ENCODE measurements around the gene PLIN3. TPM values are rescaled to one million over a fixed set of nuclear protein-coding genes. Genes with fewer than 3 reads are reported as not detected.

The PLIN3 gene
- total and polyA plus RNA-seq, 2 of the 4 experiments (the other 2 are of a cell fraction): 147 to 246 TPM

DNA sequence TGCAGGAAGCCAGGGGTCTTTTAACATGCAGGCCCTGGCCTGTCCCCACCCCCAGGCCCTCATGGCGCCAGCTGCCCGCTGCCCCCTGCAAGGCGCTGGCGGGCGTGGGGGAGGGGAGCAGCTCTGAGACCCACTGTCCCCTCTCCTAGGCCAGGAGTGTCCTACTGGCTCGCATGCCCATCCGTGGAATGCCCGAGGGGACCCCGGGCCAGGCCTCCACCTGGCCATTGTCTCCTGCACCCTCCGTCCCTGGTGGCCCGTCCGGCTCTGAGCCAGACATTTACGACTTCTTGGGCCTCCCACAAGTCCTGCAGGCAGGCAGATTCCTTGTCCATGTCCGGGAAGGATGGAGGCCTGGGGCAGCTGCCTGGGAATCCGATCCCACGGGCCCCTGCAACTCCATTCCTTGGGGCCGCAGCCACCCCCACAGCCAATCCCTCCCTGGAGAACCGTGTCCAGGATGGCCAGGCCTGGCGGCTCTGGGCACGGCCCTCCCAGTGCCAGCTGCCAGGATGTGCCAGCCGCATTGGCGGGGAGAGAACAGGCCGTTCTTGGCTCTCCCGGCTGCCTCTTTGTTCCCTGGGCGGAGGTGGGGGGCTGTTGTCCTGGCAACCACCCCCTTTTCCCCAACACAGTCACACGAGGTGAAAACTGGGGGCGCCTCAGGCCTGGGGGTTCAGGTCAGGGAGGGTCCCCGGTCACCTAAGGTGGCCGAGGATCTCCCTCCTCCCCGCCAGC, 10.5 kb upstream of the PLIN3 start:
- H3K18ac ChIP-seq (ENCODE audit: low read depth, low read length): no peak overlapping the region
- H3K4ac ChIP-seq (ENCODE audit: low read depth, low read length): no peak overlapping the region
- ATAC-seq (ENCODE audit: low read depth) (no peak), DNase-seq (no peak)
- H3K9me3 ChIP-seq (ENCODE audit: control insufficient read depth, insufficient read depth, low read length): no peaks in the 10 kb centered on the region
- H2BK15ac ChIP-seq (ENCODE audit: low read depth, low read length): no peak overlapping the region
- TF ChIP-seq CHD1 (IDR thresholded peaks at IDR 0.05; ENCODE audit: low read depth, low read length) (no peak), RAD21 (IDR thresholded peaks at IDR 0.05; ENCODE audit: low read length) (no peak), NFE2L2 (IDR thresholded peaks at IDR 0.05; ENCODE audit: low read depth, low read length) (no peak), RFX5 (IDR thresholded peaks at IDR 0.05; ENCODE audit: low read depth, low read length) (no peak), RCOR1 (IDR thresholded peaks at IDR 0.05; ENCODE audit: insufficient replicate concordance, low read length) (no peak), FOS (IDR thresholded peaks at IDR 0.05; ENCODE audit: low read depth, low read length) (no peak), BHLHE40 (IDR thresholded peaks at IDR 0.05; ENCODE audit: low read depth, low read length) (no peak), USF2 (IDR thresholded peaks at IDR 0.05; ENCODE audit: low read depth, low read length) (no peak), MAZ (IDR thresholded peaks at IDR 0.05; ENCODE audit: borderline replicate concordance, low read depth, low read length) (no peak)
- H4K5ac ChIP-seq (ENCODE audit: low read depth, low read length): no peak overlapping the region
- no peak overlapping the region for H3K4me3 ChIP-seq (ENCODE audit: insufficient read depth, low read depth, low read length)
- H3K14ac ChIP-seq (replicated peaks; ENCODE audit: low read depth, low read length): no peak overlapping the region
- no peak overlapping the region for H3K9ac ChIP-seq (ENCODE audit: low read depth, low read length)
- no peaks in the 10 kb centered on the region for H3K36me3 ChIP-seq (ENCODE audit: control insufficient read depth, insufficient read depth, low read length)
- no peak overlapping the region for H2AK5ac ChIP-seq (ENCODE audit: low read depth, low read length)
- ChIA-PET POLR2A (ENCODE audit: unreplicated experiment) (no interaction called here), CTCF (no interaction called here)
- no peak overlapping the region for H4K91ac ChIP-seq (ENCODE audit: insufficient read depth, low read depth, low read length)
- peak overlapping the region in 1 of 2 experiments; percentile 9; a peak in 1 of 4 replicates for H4K8ac ChIP-seq (ENCODE audit: low read depth in 2 of 2, low read length in 2 of 2)
- dilution Hi-C loops (cut with HindIII; ENCODE audit: low sequenced_read_pairs, unreplicated experiment) (no loop called here), intact Hi-C loops (cut with micrococcal nuclease) (no loop called here), in situ Hi-C loops (cut with MboI; ENCODE audit: low sequenced_read_pairs) (no loop called here)
- 72% methylated on average over 5 of the region's 30 CpGs; no CpG with 5 or more reads in 1 of the 2 experiments for WGBS, 2 experiments (ENCODE audit: extremely low coverage in 2 of 2, insufficient read length in 1 of 2)
- H2BK20ac ChIP-seq (ENCODE audit: low read depth, low read length): no peak overlapping the region
- no peak overlapping the region for H2BK5ac ChIP-seq (ENCODE audit: low read depth, low read length, poor library complexity, severe bottlenecking)
- no peaks in the 10 kb centered on the region; the same call in 1 of the 2 replicates for H3K9me1 ChIP-seq (ENCODE audit: insufficient read depth, low read length)
- no TSS peak for BruUV-seq (replicated peaks)
- no peak overlapping the region for H3K23ac ChIP-seq (ENCODE audit: low read depth, low read length)
- H2AFZ ChIP-seq (replicated peaks; ENCODE audit: low read length, poor library complexity): peak overlapping the region; percentile 86
- no peaks in the 10 kb centered on the region for H3K79me1 ChIP-seq (ENCODE audit: low read depth in 1 of 2, low read length in 2 of 2)
- no peaks in the 10 kb centered on the region for H4K20me1 ChIP-seq (ENCODE audit: insufficient read depth, low read length)
- peaks cover 4% of the 10 kb centered on the region; the same call in 1 of the 2 replicates for H3K4me1 ChIP-seq (ENCODE audit: control insufficient read depth, insufficient read depth, low read length)
- 0 out of 2 replicates have a peak overlapping the region, but pooled peaks have one; percentile 32 for H2BK120ac ChIP-seq (ENCODE audit: low read depth, low read length)
- no peak overlapping the region for H3K4me2 ChIP-seq (ENCODE audit: low read depth, low read length)
- H3K56ac ChIP-seq (ENCODE audit: extremely low read depth, insufficient read depth, low read length): no peak overlapping the region
- no peak overlapping the region for H2AK9ac ChIP-seq (replicated peaks; ENCODE audit: low read depth, low read length, poor library complexity)
- no peaks in the 10 kb centered on the region for H3K27me3 ChIP-seq (ENCODE audit: control insufficient read depth, insufficient read depth, low read length)
- no peak overlapping the region for H3K27ac ChIP-seq (ENCODE audit: insufficient read depth, low read length)

All from IMR-90 (cell line).